Adrenal gland (tissue), 19 donors: ENCODE results near the gene VPS8. TPM values are rescaled to one million over a fixed set of nuclear protein-coding genes. Genes with fewer than 3 reads are reported as not detected.

Experiments
- DNase-seq, 7 donors: peaks; one replicate each; pipeline ENCODE4 v3.0.0-alpha.2; 2019 to 2020
- H3K27ac ChIP-seq, 5 donors: fragments of 200-600 bp; sonication (generic) in 4 of 5; 1 replicate in 3 of 5; 2 replicates in 2 of 5; pipeline versions ENCODE4 v1.5.1 to v1.8.0; 2016 to 2020; ENCODE audit warnings: mild to moderate bottlenecking in 1 of 5
- H3K27me3 ChIP-seq: fragments of 200-600 bp; 2 replicates; pipeline ENCODE4 v1.8.0; 2021
- H3K36me3 ChIP-seq, 2 donors: fragments of 200-600 bp; replicated peaks in 1 of 2; 1 replicate in 1 of 2; 2 replicates in 1 of 2; pipeline versions ENCODE4 v1.5.1 to v1.8.0; 2018 to 2022
- H3K4me1 ChIP-seq, 2 donors: fragments of 200-600 bp; replicated peaks in 1 of 2; 1 replicate in 1 of 2; 2 replicates in 1 of 2; pipeline versions ENCODE4 v1.5.1 to v1.8.0; 2018 to 2021
- H3K4me3 ChIP-seq, 4 donors: fragments of 200-600 bp; sonication (generic) in 3 of 4; one replicate each; pipeline ENCODE4 v1.5.1; 2016 to 2018
- H3K9me3 ChIP-seq, 3 donors: fragments of 200-600 bp; sonication (generic) in 1 of 3; replicated peaks in 1 of 3; 1 replicate in 2 of 3; 2 replicates in 1 of 3; pipeline versions ENCODE4 v1.5.1 to v1.8.0; 2016 to 2021
- CTCF ChIP-seq, 6 experiments: fragments of 450-650 bp in 4 of 6; fragments of 200-600 bp in 2 of 6; sonication (generic) in 1 of 6; IDR thresholded peaks; 1 replicate in 5 of 6; 2 replicates in 1 of 6; pipeline versions ENCODE4 v1.5.1 to v1.8.0; 2016 to 2021; ENCODE audit warnings: antibody characterized with exemption in 6 of 6, mild to moderate bottlenecking in 2 of 6, moderate library complexity in 1 of 6
- POLR2A ChIP-seq, 2 donors: fragments of 450-650 bp; IDR thresholded peaks; one replicate each; pipeline ENCODE4 v1.6.1; 2017; ENCODE audit warnings: antibody characterized with exemption in 2 of 2, mild to moderate bottlenecking in 2 of 2, moderate library complexity in 1 of 2
- WGBS, 4 donors: extraction: QIAGEN DNeasy Blood & Tissue Kit in 2 of 4; methylation state at CpG; one replicate each; pipeline versions ENCODE4 v1.1.5 to v1.1.7; 2013 to 2017; 5-methylcytosine and 5-hydroxymethylcytosine counted together
- intact Hi-C, 2 donors: fragments of 100-400 bp; cut with DNase I; formaldehyde crosslinking; loops; one replicate each; pipeline versions ENCODE4 v1.14.1 to v1.15.0; 2022 to 2023
- long read RNA-seq, 10 donors: library from polyadenylated mRNA in 3 of 10; unstranded in 2 of 10; stranded (forward) in 1 of 10; transcript quantifications; one replicate each; pipeline ENCODE4 v2.0.0 and lab custom pipeline, GENCODE V29; 2021 to 2026
- polyA plus RNA-seq, 3 donors: library from polyadenylated mRNA; stranded (reverse); fragments of 200-250 nt in 2 of 3; fragments of 350-450 nt in 1 of 3; fragmentation: Illumina TruSeq in 1 of 3; extraction: RNeasy Lipid Tissue Mini Kit (QIAGEN cat#74804) in 1 of 3; gene quantifications; one replicate each; pipeline ENCODE4 v1.2.3, GENCODE V29; 2013 to 2014
- total RNA-seq, 9 donors: library from RNA; depleted of rRNA in 4 of 9; stranded (reverse); fragments of >200 nt in 4 of 9; fragments of 120-200 nt in 1 of 9; fragmentation: NEBNext Ultra II Directional in 1 of 9; extraction: Animal tissue kit (Norgen Biotek cat#: 25700) in 1 of 9; gene quantifications; one replicate each; pipeline versions ENCODE4 v1.1.0 to v1.2.4, GENCODE V29; 2013 to 2023
- donor health status: healthy with polysubstance abuse.
- donor health status: Bipolar disorder and iron deficiency.
- donor health status: DM: yes; HTN: yes; CAD: no.
- donor health status: DM: no; HTN: no; CAD: no.
- donor health status: DM: no; HTN: no; CAD: no.
- donor health status: DM: yes; HTN: yes; CAD: no.

The VPS8 gene, protein sequence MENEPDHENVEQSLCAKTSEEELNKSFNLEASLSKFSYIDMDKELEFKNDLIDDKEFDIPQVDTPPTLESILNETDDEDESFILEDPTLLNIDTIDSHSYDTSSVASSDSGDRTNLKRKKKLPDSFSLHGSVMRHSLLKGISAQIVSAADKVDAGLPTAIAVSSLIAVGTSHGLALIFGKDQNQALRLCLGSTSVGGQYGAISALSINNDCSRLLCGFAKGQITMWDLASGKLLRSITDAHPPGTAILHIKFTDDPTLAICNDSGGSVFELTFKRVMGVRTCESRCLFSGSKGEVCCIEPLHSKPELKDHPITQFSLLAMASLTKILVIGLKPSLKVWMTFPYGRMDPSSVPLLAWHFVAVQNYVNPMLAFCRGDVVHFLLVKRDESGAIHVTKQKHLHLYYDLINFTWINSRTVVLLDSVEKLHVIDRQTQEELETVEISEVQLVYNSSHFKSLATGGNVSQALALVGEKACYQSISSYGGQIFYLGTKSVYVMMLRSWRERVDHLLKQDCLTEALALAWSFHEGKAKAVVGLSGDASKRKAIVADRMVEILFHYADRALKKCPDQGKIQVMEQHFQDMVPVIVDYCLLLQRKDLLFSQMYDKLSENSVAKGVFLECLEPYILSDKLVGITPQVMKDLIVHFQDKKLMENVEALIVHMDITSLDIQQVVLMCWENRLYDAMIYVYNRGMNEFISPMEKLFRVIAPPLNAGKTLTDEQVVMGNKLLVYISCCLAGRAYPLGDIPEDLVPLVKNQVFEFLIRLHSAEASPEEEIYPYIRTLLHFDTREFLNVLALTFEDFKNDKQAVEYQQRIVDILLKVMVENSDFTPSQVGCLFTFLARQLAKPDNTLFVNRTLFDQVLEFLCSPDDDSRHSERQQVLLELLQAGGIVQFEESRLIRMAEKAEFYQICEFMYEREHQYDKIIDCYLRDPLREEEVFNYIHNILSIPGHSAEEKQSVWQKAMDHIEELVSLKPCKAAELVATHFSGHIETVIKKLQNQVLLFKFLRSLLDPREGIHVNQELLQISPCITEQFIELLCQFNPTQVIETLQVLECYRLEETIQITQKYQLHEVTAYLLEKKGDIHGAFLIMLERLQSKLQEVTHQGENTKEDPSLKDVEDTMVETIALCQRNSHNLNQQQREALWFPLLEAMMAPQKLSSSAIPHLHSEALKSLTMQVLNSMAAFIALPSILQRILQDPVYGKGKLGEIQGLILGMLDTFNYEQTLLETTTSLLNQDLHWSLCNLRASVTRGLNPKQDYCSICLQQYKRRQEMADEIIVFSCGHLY (N-terminal part only)
- total RNA-seq (10 to 100 TPM; 21.9 to 96.4 (median 40.9) TPM), polyA plus RNA-seq (10 to 100 TPM; 17.6 to 20.4 (median 18.2) TPM)
- long read RNA-seq, donor 1 = 0 reads
- long read RNA-seq, donor 2 = 0 reads
- long read RNA-seq, donor 3, partial matches to known transcripts = 0 of 2 reads
- long read RNA-seq, donor 3, other reads (novel, unspliced or antisense) = 0 of 2 reads
- long read RNA-seq, donor 4, partial matches to known transcripts = 1 of 4 reads
- long read RNA-seq, donor 4, other reads (novel, unspliced or antisense) = 2 of 4 reads
- long read RNA-seq, donor 5, full-length matches to known transcripts = 27 of 38 reads
- long read RNA-seq, donor 5, partial matches to known transcripts = 4 of 38 reads
- long read RNA-seq, donor 5, other reads (novel, unspliced or antisense) = 7 of 38 reads
- long read RNA-seq, donor 6, partial matches to known transcripts = 2 of 3 reads
- long read RNA-seq, donor 6, other reads (novel, unspliced or antisense) = 1 of 3 reads
- long read RNA-seq, donor 7 = 0 reads
- long read RNA-seq, donor 8, full-length matches to known transcripts = 1 of 1 reads
- long read RNA-seq, donor 8, partial matches to known transcripts = 0 of 1 reads
- long read RNA-seq, donor 8, other reads (novel, unspliced or antisense) = 0 of 1 reads
- long read RNA-seq, donor 9, partial matches to known transcripts = 0 of 1 reads
- long read RNA-seq, donor 9, other reads (novel, unspliced or antisense) = 0 of 1 reads
- long read RNA-seq, donor 10 = 0 reads

DNA sequence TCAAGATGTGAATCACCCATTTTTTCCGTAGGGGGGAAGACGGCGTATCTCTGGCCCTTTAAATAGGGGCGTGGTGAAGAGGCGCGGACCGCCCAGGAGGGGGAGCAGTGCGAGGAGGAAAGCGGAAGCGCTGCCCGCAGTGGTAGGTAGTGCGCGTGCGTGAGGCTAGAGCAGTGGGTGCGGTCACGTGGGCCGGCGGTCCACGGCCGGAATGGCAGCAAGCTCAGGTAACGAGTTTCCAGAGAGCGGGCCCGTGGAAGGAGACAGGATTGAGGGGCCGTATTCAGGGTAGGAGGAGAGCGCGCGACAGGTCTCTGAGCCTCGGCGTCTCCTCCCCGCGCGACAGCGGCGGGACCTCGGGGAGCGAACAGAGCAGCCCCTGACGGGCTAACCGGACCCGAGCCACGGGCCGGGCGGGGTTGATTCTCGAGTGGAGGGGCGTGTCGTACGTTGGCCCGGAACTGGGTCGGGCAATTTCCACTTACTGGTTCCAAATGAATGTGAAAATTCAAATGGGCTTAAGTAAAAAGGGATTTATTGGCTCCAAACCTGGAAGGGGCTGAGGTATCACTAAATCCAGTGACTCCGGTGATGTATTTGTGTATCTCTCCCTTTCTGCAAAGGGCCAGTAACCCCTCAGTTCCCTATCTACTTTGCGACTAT is at the start of gene VPS8:
TSS of gene VPS8 (plus strand) at position 168 of the 663 bp plus-strand sequence. CDS start 12,467 bp downstream, outside the sequence.
- no peaks in the 10 kb centered on the region for H3K9me3 ChIP-seq

GRCh38 chr3:184764191-184764590 is 47.8 kb upstream of the VPS8 start:
- WGBS, 4 donors = 86 to 95% (median 92%) methylated on average over 4 of the region's 4 CpGs
- peaks cover 0 to 13% of the 10 kb centered on the region in 2 donors for H3K4me1 ChIP-seq
- no peaks in the 10 kb centered on the region for H3K27me3 ChIP-seq
- no peaks in the 10 kb centered on the region for H3K9me3 ChIP-seq
- H3K27ac ChIP-seq = no peak overlapping the region
- no peaks in the 10 kb centered on the region for H3K36me3 ChIP-seq
- no peak overlapping the region for H3K4me3 ChIP-seq
- TF ChIP-seq POLR2A (IDR thresholded peaks at IDR 0.05) (no peak), CTCF (IDR thresholded peaks at IDR 0.05) (no peak)
- intact Hi-C loops = no loop called here
- no peak for DNase-seq

More for the DNA sequence above, at the start of gene VPS8:
- DNase-seq = peak; percentile 96 to 98 (median 97)
- TF ChIP-seq POLR2A (IDR thresholded peaks at IDR 0.05) (peak; percentile 64 to 79), CTCF (IDR thresholded peaks at IDR 0.05) (peak; percentile 49 to 76 (median 64))
- intact Hi-C loops = no loop called here
- Histone ChIP-seq H3K27me3 (no peaks in the 10 kb centered on the region), H3K36me3 (no peaks in the 10 kb centered on the region), H3K27ac (peak within 1 kb of the TSS in 4 of 5 donors; percentile 14 to 81 (median 68)), H3K4me3 (peak within 1 kb of the TSS; percentile 54 to 84 (median 60)), H3K4me1 (peaks cover 6 to 17% of the 10 kb centered on the region in 2 donors)
- WGBS, 4 donors = 0 to 1% (median 0%) methylated on average over 29 to 50 of the region's 50 CpGs

DNA sequence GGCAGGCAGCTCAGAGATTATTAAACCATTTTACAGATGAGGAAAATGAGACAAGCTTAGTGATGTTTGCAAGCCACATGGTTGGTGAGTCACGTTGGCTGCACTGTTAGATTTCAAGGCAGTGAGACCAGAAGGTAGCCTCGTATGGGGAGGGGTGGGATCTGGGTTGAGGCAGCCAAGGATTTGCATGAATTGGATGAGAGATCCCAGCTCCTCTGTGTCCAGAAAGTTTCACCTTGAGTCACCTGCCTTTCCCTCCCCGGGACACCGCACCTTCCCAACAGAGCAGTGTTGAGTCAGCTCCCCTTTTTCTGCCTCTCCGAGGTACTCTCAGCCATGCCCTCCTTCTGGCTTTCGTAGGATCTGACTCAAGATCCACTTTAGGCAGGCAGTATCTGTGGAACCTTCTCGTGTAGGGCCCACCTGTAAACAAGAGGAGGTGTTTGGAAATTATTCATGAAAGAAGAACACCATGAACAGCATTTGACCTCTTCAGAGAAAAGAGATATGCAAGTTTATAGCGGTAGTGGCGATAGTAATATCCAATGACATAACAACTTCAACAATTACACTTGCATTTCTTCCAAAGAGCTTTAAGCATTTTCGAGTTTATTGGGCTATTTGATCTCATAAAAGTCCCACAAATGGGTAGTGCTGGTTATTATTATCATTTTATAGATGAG is 46.8 kb upstream of the VPS8 start:
- TF ChIP-seq POLR2A (IDR thresholded peaks at IDR 0.05) (no peak), CTCF (IDR thresholded peaks at IDR 0.05) (no peak)
- no peak for DNase-seq
- WGBS, 4 donors = 72 to 81% (median 78%) methylated on average over 10 of the region's 10 CpGs
- Histone ChIP-seq H3K36me3 (no peaks in the 10 kb centered on the region), H3K27ac (no peak overlapping the region), H3K9me3 (no peaks in the 10 kb centered on the region), H3K4me3 (no peak overlapping the region), H3K4me1 (peaks cover 0 to 13% of the 10 kb centered on the region in 2 donors), H3K27me3 (no peaks in the 10 kb centered on the region)
- intact Hi-C loops = no loop called here
